ENCODE data around the gene STK24. TPM values are rescaled to one million over a fixed set of nuclear protein-coding genes. Genes with fewer than 3 reads are reported as not detected.
A peak's percentile ranks its signal among the peaks of the same experiment; 100 is the strongest.

STK24 gene
- total RNA-seq, 2 donors from 2014 or later, result 115 to 125 TPM

DNA sequence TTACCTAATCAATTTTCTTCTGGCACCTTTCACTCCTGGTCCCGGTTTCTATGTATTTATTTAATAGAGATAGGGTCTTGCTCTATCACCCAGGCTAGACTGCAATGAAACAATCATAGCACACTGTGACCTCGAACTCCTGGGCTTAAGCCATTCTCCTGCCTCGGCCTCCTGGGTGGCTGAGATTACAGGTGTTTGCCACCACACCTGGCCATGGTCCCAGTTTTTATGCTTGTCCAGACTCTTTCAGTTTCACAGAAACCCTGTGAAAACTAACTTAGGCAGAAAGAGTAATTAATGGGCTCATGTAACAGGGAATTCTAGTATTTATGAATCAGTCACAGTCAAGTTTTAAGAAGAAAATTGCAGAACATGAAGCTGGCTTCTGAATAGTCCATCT is 9.0 kb upstream of the STK24 start:
- H3K4me1 ChIP-seq (ENCODE audit: control insufficient read depth, insufficient read depth, low read length), result peaks cover 3% of the 10 kb centered on the region
- Mint-ChIP-seq H3K36me3 (ENCODE audit: low read depth) (no peaks in the 10 kb centered on the region), H3K4me3 (no peak overlapping the region), H3K27me3 (ENCODE audit: insufficient read depth) (no peaks in the 10 kb centered on the region), H3K4me1 (peaks cover 12% of the 10 kb centered on the region), H3K9me3 (peaks cover 8% of the 10 kb centered on the region), H3K27ac (no peak overlapping the region)
- no peak overlapping the region for H3K27ac ChIP-seq (ENCODE audit: low read depth, low read length)
- H3K27me3 ChIP-seq (ENCODE audit: control insufficient read depth, insufficient read depth, low read length, poor library complexity, severe bottlenecking), result no peaks in the 10 kb centered on the region
- DNase-seq, result no peak
- TF ChIP-seq, protein P1, sequence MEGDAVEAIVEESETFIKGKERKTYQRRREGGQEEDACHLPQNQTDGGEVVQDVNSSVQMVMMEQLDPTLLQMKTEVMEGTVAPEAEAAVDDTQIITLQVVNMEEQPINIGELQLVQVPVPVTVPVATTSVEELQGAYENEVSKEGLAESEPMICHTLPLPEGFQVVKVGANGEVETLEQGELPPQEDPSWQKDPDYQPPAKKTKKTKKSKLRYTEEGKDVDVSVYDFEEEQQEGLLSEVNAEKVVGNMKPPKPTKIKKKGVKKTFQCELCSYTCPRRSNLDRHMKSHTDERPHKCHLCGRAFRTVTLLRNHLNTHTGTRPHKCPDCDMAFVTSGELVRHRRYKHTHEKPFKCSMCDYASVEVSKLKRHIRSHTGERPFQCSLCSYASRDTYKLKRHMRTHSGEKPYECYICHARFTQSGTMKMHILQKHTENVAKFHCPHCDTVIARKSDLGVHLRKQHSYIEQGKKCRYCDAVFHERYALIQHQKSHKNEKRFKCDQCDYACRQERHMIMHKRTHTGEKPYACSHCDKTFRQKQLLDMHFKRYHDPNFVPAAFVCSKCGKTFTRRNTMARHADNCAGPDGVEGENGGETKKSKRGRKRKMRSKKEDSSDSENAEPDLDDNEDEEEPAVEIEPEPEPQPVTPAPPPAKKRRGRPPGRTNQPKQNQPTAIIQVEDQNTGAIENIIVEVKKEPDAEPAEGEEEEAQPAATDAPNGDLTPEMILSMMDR (conservative IDR thresholded peaks at IDR 0.05), result no peak
- 80 to 87% methylated on average over 2 to 3 of the region's 3 CpGs for WGBS, 2 experiments (ENCODE audit: insufficient coverage in 1 of 2, insufficient read length in 1 of 2)
- no peaks in the 10 kb centered on the region for H3K36me3 ChIP-seq (ENCODE audit: control insufficient read depth, insufficient read depth, low read length)
- H3K9ac ChIP-seq (ENCODE audit: extremely low read depth, low read length, poor library complexity, severe bottlenecking), result no peak overlapping the region
- H3K4me3 ChIP-seq (ENCODE audit: low read length), result peak overlapping the region; percentile 40
- peaks cover 12% of the 10 kb centered on the region for H3K9me3 ChIP-seq (ENCODE audit: control insufficient read depth, low read length)

- Histone ChIP-seq H3K9me3 (ENCODE audit: control insufficient read depth, low read length) (peaks cover 6% of the 10 kb centered on the region), H3K9ac (ENCODE audit: extremely low read depth, low read length, poor library complexity, severe bottlenecking) (no peak overlapping the region), H3K27me3 (ENCODE audit: control insufficient read depth, insufficient read depth, low read length, poor library complexity, severe bottlenecking) (no peaks in the 10 kb centered on the region), H3K36me3 (ENCODE audit: control insufficient read depth, insufficient read depth, low read length) (no peaks in the 10 kb centered on the region), H3K4me1 (ENCODE audit: control insufficient read depth, insufficient read depth, low read length) (peaks cover 3% of the 10 kb centered on the region), H3K4me3 (ENCODE audit: low read length) (no peak overlapping the region), H3K27ac (ENCODE audit: low read depth, low read length) (no peak overlapping the region)
- TF ChIP-seq, protein P1 (conservative IDR thresholded peaks at IDR 0.05), result no peak
- Mint-ChIP-seq H3K4me1 (peaks cover 12% of the 10 kb centered on the region), H3K27me3 (ENCODE audit: insufficient read depth) (no peaks in the 10 kb centered on the region), H3K4me3 (no peak overlapping the region), H3K36me3 (ENCODE audit: low read depth) (no peaks in the 10 kb centered on the region), H3K9me3 (peaks cover 2% of the 10 kb centered on the region), H3K27ac (no peak overlapping the region)
- DNase-seq, result no peak
- WGBS, 2 experiments (ENCODE audit: insufficient coverage in 1 of 2, insufficient read length in 1 of 2), result 91 to 97% methylated on average over 5 of the region's 5 CpGs
Measured at GRCh38 chr13:98585398-98585754, 8.5 kb upstream of the STK24 start.

DNA sequence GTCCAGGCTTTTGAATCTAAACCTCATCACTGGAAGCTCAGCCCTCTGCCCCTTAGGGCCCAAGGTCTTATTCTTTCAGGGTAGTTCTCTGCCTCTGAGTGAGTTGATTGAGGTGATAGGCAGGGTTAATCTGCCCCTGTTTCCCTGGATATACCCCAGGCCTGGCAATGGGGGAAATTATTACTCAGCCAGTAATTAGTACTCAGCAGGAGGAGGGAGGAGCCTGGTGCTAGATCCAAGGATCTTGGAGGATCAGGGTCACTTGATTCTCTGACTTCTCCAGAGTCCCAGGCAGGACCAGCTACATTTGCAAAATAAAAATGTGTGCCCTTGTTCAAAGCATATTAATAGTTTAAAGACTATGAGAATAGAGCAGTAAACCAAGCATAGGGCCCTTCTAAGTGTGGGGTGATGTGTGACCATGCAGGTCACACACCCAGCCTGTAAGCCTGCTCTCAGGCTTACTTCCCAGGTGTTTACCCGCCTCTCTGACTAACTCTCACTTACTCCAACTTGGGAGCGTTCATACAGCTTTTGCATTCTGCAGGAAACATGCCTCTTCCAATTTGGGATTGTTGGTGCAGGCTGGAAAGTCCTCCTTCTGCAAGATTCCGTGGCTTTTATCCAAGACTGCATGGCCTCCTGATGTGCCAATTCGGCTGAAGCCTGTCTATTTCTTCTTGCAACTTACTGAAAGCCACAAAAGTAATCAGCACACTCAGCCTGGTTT is 7.9 kb upstream of the STK24 start:
- H3K27me3 Mint-ChIP-seq (ENCODE audit: insufficient read depth), result no peaks in the 10 kb centered on the region
- Histone ChIP-seq H3K9ac (ENCODE audit: extremely low read depth, low read length, poor library complexity, severe bottlenecking) (no peak overlapping the region), H3K27me3 (ENCODE audit: control insufficient read depth, insufficient read depth, low read length, poor library complexity, severe bottlenecking) (no peaks in the 10 kb centered on the region), H3K36me3 (ENCODE audit: control insufficient read depth, insufficient read depth, low read length) (no peaks in the 10 kb centered on the region), H3K9me3 (ENCODE audit: control insufficient read depth, low read length) (peaks cover under 1% of the 10 kb centered on the region), H3K4me1 (ENCODE audit: control insufficient read depth, insufficient read depth, low read length) (peaks cover 3% of the 10 kb centered on the region), H3K27ac (ENCODE audit: low read depth, low read length) (no peak overlapping the region), H3K4me3 (ENCODE audit: low read length) (no peak overlapping the region)
- H3K9me3 Mint-ChIP-seq, result no peaks in the 10 kb centered on the region
- DNase-seq, result no peak
- H3K4me1 Mint-ChIP-seq, result peaks cover 12% of the 10 kb centered on the region
- no peaks in the 10 kb centered on the region for H3K36me3 Mint-ChIP-seq (ENCODE audit: low read depth)
- TF ChIP-seq, protein P1 (conservative IDR thresholded peaks at IDR 0.05), result no peak
- no peak overlapping the region for H3K4me3 Mint-ChIP-seq
- 83 to 85% methylated on average over 4 of the region's 4 CpGs for WGBS, 2 experiments (ENCODE audit: insufficient coverage in 1 of 2, insufficient read length in 1 of 2)
- H3K27ac Mint-ChIP-seq, result no peak overlapping the region

Data from endodermal cell (in vitro differentiated cells).